ENCODE data around the gene GRK4. TPM values are rescaled to one million over a fixed set of nuclear protein-coding genes. Genes with fewer than 3 reads are reported as not detected.

Gene GRK4
- total and polyA plus RNA-seq, 2 of the 4 experiments (the other 2 are of a cell fraction), result 1.6 to 2.2 TPM

GRCh38 chr4:2924286-2924685, 39.1 kb upstream of the GRK4 start:
- H3K27me3 ChIP-seq (ENCODE audit: control insufficient read depth, insufficient read depth, low read length), result no peaks in the 10 kb centered on the region

More at GRCh38 chr4:2924286-2924685, 39.1 kb upstream of the GRK4 start:
- H2AK5ac ChIP-seq (ENCODE audit: low read depth, low read length), result no peak overlapping the region
- CTCF ChIA-PET, result no interaction called here
- POLR2A ChIA-PET (ENCODE audit: unreplicated experiment), result no interaction called here
- intact Hi-C loops (cut with micrococcal nuclease) (no loop called here), in situ Hi-C loops (cut with MboI; ENCODE audit: low sequenced_read_pairs) (no loop called here), dilution Hi-C loops (cut with HindIII; ENCODE audit: low sequenced_read_pairs, unreplicated experiment) (no loop called here)
- no peak overlapping the region for H3K4me3 ChIP-seq (ENCODE audit: insufficient read depth, low read depth, low read length)
- H3K4me1 ChIP-seq (ENCODE audit: control insufficient read depth, insufficient read depth, low read length), result peaks cover 4% of the 10 kb centered on the region; the same call in 1 of the 2 replicates
- no peak overlapping the region for H4K8ac ChIP-seq (ENCODE audit: low read depth in 2 of 2, low read length in 2 of 2)
- no TSS peak for BruUV-seq (replicated peaks)
- no peak for ATAC-seq (ENCODE audit: low read depth)
- H2BK5ac ChIP-seq (ENCODE audit: low read depth, low read length, poor library complexity, severe bottlenecking), result no peak overlapping the region
- peaks cover 18% of the 10 kb centered on the region; the same call in 1 of the 2 replicates for H4K20me1 ChIP-seq (ENCODE audit: insufficient read depth, low read length)
- H3K79me1 ChIP-seq (ENCODE audit: low read depth in 1 of 2, low read length in 2 of 2), result peaks cover 14 to 56% of the 10 kb centered on the region in 2 experiments
- no peak overlapping the region for H3K23ac ChIP-seq (ENCODE audit: low read depth, low read length)
- no peak overlapping the region for H3K4ac ChIP-seq (ENCODE audit: low read depth, low read length)
- H3K27ac ChIP-seq (ENCODE audit: insufficient read depth, low read length), result no peak overlapping the region
- no peak overlapping the region for H2BK120ac ChIP-seq (ENCODE audit: low read depth, low read length)
- H3K4me2 ChIP-seq (ENCODE audit: low read depth, low read length), result no peak overlapping the region
- H3K9ac ChIP-seq (ENCODE audit: low read depth, low read length), result no peak overlapping the region
- H2AK9ac ChIP-seq (replicated peaks; ENCODE audit: low read depth, low read length, poor library complexity), result no peak overlapping the region
- H3K9me3 ChIP-seq (ENCODE audit: control insufficient read depth, insufficient read depth, low read length), result no peaks in the 10 kb centered on the region
- H2BK15ac ChIP-seq (ENCODE audit: low read depth, low read length), result no peak overlapping the region
- no peak overlapping the region for H3K18ac ChIP-seq (ENCODE audit: low read depth, low read length)
- no peak overlapping the region for H3K14ac ChIP-seq (replicated peaks; ENCODE audit: low read depth, low read length)
- no peak overlapping the region for H2BK20ac ChIP-seq (ENCODE audit: low read depth, low read length)
- H3K9me1 ChIP-seq (ENCODE audit: insufficient read depth, low read length), result peaks cover 12% of the 10 kb centered on the region; the same call in 1 of the 2 replicates
- no peak overlapping the region for H4K5ac ChIP-seq (ENCODE audit: low read depth, low read length)
- 100% methylated on average over 1 of the region's 8 CpGs; no CpG with 5 or more reads in 1 of the 2 experiments for WGBS, 2 experiments (ENCODE audit: extremely low coverage in 2 of 2, insufficient read length in 1 of 2)
- no peak overlapping the region for H4K91ac ChIP-seq (ENCODE audit: insufficient read depth, low read depth, low read length)
- no peak overlapping the region for H2AFZ ChIP-seq (replicated peaks; ENCODE audit: low read length, poor library complexity)
- H3K36me3 ChIP-seq (ENCODE audit: control insufficient read depth, insufficient read depth, low read length), result peaks cover 59% of the 10 kb centered on the region
- TF ChIP-seq MXI1 (IDR thresholded peaks at IDR 0.05; ENCODE audit: borderline replicate concordance, low read depth, low read length) (no peak), CEBPB (IDR thresholded peaks at IDR 0.05; ENCODE audit: low read depth, low read length) (no peak), RAD21 (IDR thresholded peaks at IDR 0.05; ENCODE audit: low read length) (no peak), ELK1 (IDR thresholded peaks at IDR 0.05; ENCODE audit: borderline replicate concordance, low read depth, low read length) (no peak), RFX5 (IDR thresholded peaks at IDR 0.05; ENCODE audit: low read depth, low read length) (no peak), SMC3 (IDR thresholded peaks at IDR 0.05; ENCODE audit: low read depth, low read length) (no peak), CHD1 (IDR thresholded peaks at IDR 0.05; ENCODE audit: low read depth, low read length) (no peak), NFE2L2 (IDR thresholded peaks at IDR 0.05; ENCODE audit: low read depth, low read length) (no peak), FOS (IDR thresholded peaks at IDR 0.05; ENCODE audit: low read depth, low read length) (no peak), USF2 (IDR thresholded peaks at IDR 0.05; ENCODE audit: low read depth, low read length) (no peak), BHLHE40 (IDR thresholded peaks at IDR 0.05; ENCODE audit: low read depth, low read length) (no peak), POLR2A (IDR thresholded peaks at IDR 0.05; ENCODE audit: low read depth, low read length) (no peak)
- DNase-seq, result no peak
- no peak overlapping the region for H3K56ac ChIP-seq (ENCODE audit: extremely low read depth, insufficient read depth, low read length)
